ENCODE results near the gene CLDN9.

The CLDN9 gene

DNA sequence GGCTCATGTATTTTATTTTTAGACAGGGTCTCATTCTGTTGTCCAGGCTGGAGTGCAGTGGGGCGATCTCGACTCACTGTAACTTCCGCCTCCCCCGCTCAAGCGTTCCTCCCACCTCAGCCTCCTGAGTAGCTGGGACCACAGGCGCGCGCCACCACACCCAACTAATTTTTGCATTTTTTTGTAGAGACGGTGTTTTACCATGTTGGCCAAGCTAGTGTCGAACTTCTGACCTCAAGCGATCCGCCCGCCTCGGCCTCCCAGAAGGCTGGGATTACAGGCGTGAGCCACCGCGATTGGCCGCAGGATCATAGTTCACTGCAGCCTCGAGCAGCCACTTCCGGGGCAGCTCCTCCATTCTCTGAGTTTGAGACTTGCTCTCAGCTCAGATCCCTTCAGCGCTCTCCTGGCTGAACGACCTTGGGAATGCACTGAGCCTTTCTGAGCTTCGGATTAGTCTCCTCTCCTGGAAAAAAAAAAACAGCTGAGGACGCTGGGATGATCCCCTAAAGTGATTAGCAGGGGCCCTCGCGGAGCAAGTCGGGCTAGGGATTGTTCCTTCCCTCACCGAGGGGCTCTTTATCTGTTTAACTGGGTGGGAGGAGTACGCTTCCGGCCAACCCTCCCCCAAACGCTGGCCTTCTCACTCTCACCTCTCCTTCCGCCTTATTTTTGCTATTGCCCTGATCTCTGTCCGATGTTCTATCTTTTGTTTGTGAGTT is 31.4 kb upstream of the CLDN9 start:
- H3K27me3 ChIP-seq (replicated peaks; ENCODE audit: control insufficient read depth, insufficient read depth, low read length), result peaks cover 1% of the 10 kb centered on the region
- H3K36me3 ChIP-seq (ENCODE audit: control insufficient read depth, insufficient read depth, low read length), result peaks cover 2% of the 10 kb centered on the region; the same call in 1 of the 2 replicates
- no peak for DNase-seq (ENCODE audit: extremely low read depth, insufficient read length)
- H3K4me3 ChIP-seq (replicated peaks; ENCODE audit: low read depth, low read length), result peak overlapping the region; percentile 83
- TF ChIP-seq, protein P1, sequence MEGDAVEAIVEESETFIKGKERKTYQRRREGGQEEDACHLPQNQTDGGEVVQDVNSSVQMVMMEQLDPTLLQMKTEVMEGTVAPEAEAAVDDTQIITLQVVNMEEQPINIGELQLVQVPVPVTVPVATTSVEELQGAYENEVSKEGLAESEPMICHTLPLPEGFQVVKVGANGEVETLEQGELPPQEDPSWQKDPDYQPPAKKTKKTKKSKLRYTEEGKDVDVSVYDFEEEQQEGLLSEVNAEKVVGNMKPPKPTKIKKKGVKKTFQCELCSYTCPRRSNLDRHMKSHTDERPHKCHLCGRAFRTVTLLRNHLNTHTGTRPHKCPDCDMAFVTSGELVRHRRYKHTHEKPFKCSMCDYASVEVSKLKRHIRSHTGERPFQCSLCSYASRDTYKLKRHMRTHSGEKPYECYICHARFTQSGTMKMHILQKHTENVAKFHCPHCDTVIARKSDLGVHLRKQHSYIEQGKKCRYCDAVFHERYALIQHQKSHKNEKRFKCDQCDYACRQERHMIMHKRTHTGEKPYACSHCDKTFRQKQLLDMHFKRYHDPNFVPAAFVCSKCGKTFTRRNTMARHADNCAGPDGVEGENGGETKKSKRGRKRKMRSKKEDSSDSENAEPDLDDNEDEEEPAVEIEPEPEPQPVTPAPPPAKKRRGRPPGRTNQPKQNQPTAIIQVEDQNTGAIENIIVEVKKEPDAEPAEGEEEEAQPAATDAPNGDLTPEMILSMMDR (IDR thresholded peaks at IDR 0.05; ENCODE audit: insufficient read depth, low read length, poor library complexity, severe bottlenecking), result no peak

DNA sequence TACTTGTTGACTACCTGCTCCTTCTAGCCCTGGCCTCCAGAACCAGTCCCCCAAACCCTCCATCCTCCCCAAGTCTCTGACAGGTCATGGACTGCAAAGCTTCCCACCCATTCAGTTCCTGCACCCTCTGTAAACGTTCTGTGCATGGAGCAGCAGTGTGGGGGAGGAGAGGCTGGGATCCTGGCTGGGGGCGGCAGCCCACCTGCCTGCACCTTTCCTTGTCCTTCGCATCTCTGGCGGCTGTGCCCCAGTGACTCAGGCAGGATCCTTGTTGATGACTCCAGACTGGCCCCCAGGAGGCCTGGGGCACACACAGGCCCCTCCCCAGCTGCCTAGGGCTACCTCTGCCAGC is 30.8 kb upstream of the CLDN9 start:
- TF ChIP-seq, protein P1 (IDR thresholded peaks at IDR 0.05; ENCODE audit: insufficient read depth, low read length, poor library complexity, severe bottlenecking), result no peak
- no peak overlapping the region for H3K4me3 ChIP-seq (replicated peaks; ENCODE audit: low read depth, low read length)
- DNase-seq (ENCODE audit: extremely low read depth, insufficient read length), result no peak

DNA sequence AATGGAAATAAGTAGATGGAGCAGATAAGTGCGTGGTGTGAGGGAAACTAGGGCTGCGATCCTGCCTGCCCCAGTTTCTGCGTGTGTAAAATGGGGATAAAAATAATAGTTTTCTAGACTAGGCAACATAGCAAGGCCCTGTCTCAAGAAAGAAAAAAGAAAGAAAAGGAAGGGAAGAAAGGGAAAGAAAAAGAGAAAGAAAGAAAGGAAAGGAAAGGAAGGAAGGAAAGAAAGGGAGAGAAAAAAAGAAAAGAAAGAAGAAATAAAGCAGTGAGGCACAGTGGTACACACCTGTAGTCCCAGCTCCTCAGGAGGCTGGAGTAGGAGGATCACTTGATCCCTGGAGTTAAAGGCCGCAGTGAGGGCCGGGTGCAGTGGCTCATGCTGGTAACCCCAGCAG is 30.3 kb upstream of the CLDN9 start:
- no peak overlapping the region for H3K4me3 ChIP-seq (replicated peaks; ENCODE audit: low read depth, low read length)
- no peak for DNase-seq (ENCODE audit: extremely low read depth, insufficient read length)
- no peaks in the 10 kb centered on the region for H3K36me3 ChIP-seq (ENCODE audit: control insufficient read depth, insufficient read depth, low read length)
- TF ChIP-seq, protein P1 (IDR thresholded peaks at IDR 0.05; ENCODE audit: insufficient read depth, low read length, poor library complexity, severe bottlenecking), result no peak
- peaks cover 1% of the 10 kb centered on the region for H3K27me3 ChIP-seq (replicated peaks; ENCODE audit: control insufficient read depth, insufficient read depth, low read length)

More for the DNA sequence above, 30.8 kb upstream of the CLDN9 start:
- Histone ChIP-seq H3K36me3 (ENCODE audit: control insufficient read depth, insufficient read depth, low read length) (no peaks in the 10 kb centered on the region; the same call in 1 of the 2 replicates), H3K27me3 (replicated peaks; ENCODE audit: control insufficient read depth, insufficient read depth, low read length) (peaks cover 1% of the 10 kb centered on the region)

DNA sequence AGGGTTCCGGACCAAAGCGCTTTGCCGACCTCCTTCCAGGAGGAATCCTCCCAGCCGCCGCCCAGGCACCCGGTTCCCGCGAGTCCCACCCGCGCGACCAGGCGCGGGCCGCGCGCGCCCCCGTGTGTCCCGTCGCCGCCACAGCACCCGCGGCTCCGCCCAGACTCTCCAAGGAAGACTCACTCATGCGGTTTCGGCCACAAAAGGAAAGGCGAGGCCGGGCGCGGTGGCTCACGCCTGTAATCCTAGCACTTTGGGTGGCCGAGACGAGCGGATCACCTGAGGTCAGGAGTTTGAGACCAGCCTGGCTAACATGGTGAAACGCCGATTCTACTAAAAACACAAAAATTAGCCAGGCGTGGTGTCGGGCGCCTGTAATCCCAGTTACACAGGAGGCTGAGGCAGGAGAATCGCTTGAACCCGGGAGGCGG is 29.0 kb upstream of the CLDN9 start:
- TF ChIP-seq, protein P1 (IDR thresholded peaks at IDR 0.05; ENCODE audit: insufficient read depth, low read length, poor library complexity, severe bottlenecking), result peak; percentile 58
- peak overlapping the region; percentile 34 for H3K4me3 ChIP-seq (replicated peaks; ENCODE audit: low read depth, low read length)
- peak; percentile 85 for DNase-seq (ENCODE audit: extremely low read depth, insufficient read length)
- no peaks in the 10 kb centered on the region for H3K36me3 ChIP-seq (ENCODE audit: control insufficient read depth, insufficient read depth, low read length)
- peaks cover 1% of the 10 kb centered on the region for H3K27me3 ChIP-seq (replicated peaks; ENCODE audit: control insufficient read depth, insufficient read depth, low read length)

DNA sequence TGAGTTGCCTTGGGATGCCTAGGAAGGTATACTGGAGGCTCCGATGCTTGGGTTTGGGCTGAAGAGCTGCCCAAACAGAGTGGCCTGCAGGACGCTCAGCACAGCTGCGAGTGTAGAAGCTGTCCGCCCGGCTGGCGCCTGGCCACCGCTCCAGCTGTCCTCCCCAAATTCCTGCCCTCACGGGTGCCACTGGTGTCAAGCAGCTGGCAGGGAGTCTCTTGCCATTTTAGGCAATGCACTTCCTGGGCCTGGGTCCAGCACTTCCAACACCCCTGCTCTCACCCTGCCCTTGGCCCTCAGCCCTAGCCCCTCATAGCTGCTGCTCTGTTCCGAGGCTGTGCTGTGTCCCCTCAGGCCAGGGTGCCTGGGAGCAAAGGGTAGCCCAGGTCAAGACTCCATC is 27.3 kb upstream of the CLDN9 start:
- H3K4me3 ChIP-seq (replicated peaks; ENCODE audit: low read depth, low read length), result no peak overlapping the region
- TF ChIP-seq, protein P1 (IDR thresholded peaks at IDR 0.05; ENCODE audit: insufficient read depth, low read length, poor library complexity, severe bottlenecking), result no peak
- DNase-seq (ENCODE audit: extremely low read depth, insufficient read length), result no peak
- no peaks in the 10 kb centered on the region for H3K36me3 ChIP-seq (ENCODE audit: control insufficient read depth, insufficient read depth, low read length)
- H3K27me3 ChIP-seq (replicated peaks; ENCODE audit: control insufficient read depth, insufficient read depth, low read length), result peaks cover 1% of the 10 kb centered on the region

All from GM06990 (cell line).